ENCODE measurements around the gene FAT1. TPM values are rescaled to one million over a fixed set of nuclear protein-coding genes. Genes with fewer than 3 reads are reported as not detected.
A peak's percentile ranks its signal among the peaks of the same experiment; 100 is the strongest.

Gene FAT1
- total and polyA plus RNA-seq, 12 donors: 20.4 to 131 (median 75.5) TPM

GRCh38 chr4:186770481-186771175 lies 47.0 kb upstream of the FAT1 start:
- no peak for ATAC-seq
- intact Hi-C loops (cut with DNase I): no loop called here

GRCh38 chr4:186767794-186768193 lies 44.1 kb upstream of the FAT1 start:
- TF ChIP-seq CTCF (IDR thresholded peaks at IDR 0.05): no peak
- Histone ChIP-seq H3K36me3 (no peaks in the 10 kb centered on the region), H3K27ac (no peak overlapping the region), H3K4me1 (peaks cover 0 to 5% (median 0%) of the 10 kb centered on the region in 9 donors), H3K4me3 (no peak overlapping the region), H3K9me3 (no peaks in the 10 kb centered on the region), H3K27me3 (no peaks in the 10 kb centered on the region)
- 91 to 93% methylated on average over 3 of the region's 4 CpGs for WGBS, 2 donors
- no peak for ATAC-seq
- intact Hi-C loops (cut with DNase I): no loop called here
- no peak for DNase-seq

More at GRCh38 chr4:186770481-186771175, 47.0 kb upstream of the FAT1 start:
- H3K36me3 ChIP-seq: no peaks in the 10 kb centered on the region
- H3K4me3 ChIP-seq: no peak overlapping the region
- H3K27me3 ChIP-seq: no peaks in the 10 kb centered on the region
- WGBS, 2 donors: 76 to 81% methylated on average over 4 of the region's 4 CpGs
- H3K27ac ChIP-seq: no peak overlapping the region
- H3K4me1 ChIP-seq: peaks cover 0 to under 1% (median 0%) of the 10 kb centered on the region in 9 donors
- DNase-seq: no peak
- TF ChIP-seq CTCF (IDR thresholded peaks at IDR 0.05): no peak
- H3K9me3 ChIP-seq: no peaks in the 10 kb centered on the region

- Histone ChIP-seq H3K4me3 (no peak overlapping the region), H3K27ac (no peak overlapping the region), H3K27me3 (no peaks in the 10 kb centered on the region), H3K9me3 (no peaks in the 10 kb centered on the region), H3K4me1 (peaks cover 0 to 5% (median 0%) of the 10 kb centered on the region in 9 donors), H3K36me3 (no peaks in the 10 kb centered on the region)
- DNase-seq: no peak
- no peak for TF ChIP-seq CTCF (IDR thresholded peaks at IDR 0.05)
- intact Hi-C loops (cut with DNase I): no loop called here
- 68 to 73% methylated on average over 18 of the region's 18 CpGs for WGBS, 2 donors
- peak in 1 of 8 donors; percentile 55 for ATAC-seq
Observed at GRCh38 chr4:186765673-186766546, 42.3 kb upstream of the FAT1 start.

GRCh38 chr4:186765138-186765537 lies 41.5 kb upstream of the FAT1 start:
- peak overlapping the region in 1 of 10 donors; percentile 7 for H3K4me3 ChIP-seq
- TF ChIP-seq CTCF (IDR thresholded peaks at IDR 0.05): no peak
- ATAC-seq (peak in 2 of 8 donors; percentile 38 to 69), DNase-seq (no peak)
- intact Hi-C loops (cut with DNase I): no loop called here
- peaks cover 0 to 5% (median 0%) of the 10 kb centered on the region in 9 donors for H3K4me1 ChIP-seq
- H3K9me3 ChIP-seq: no peaks in the 10 kb centered on the region
- 66 to 69% methylated on average over 9 of the region's 9 CpGs for WGBS, 2 donors
- H3K36me3 ChIP-seq: no peaks in the 10 kb centered on the region
- no peaks in the 10 kb centered on the region for H3K27me3 ChIP-seq
- no peak overlapping the region for H3K27ac ChIP-seq
